Ishikawa (cell line): Measurements from ENCODE around the gene IFNG-AS1.

Experiments
- CEBPB ChIP-seq: IDR thresholded peaks from 2 replicates; pipeline ENCODE4 v1.6.1; 2012
- CREB1 ChIP-seq: IDR thresholded peaks from 2 replicates; pipeline ENCODE4 v1.6.1; 2012; ENCODE audit warnings: low read depth
- EGR1 ChIP-seq: IDR thresholded peaks from 2 replicates; pipeline ENCODE4 v1.6.1; 2012
- EP300 ChIP-seq: IDR thresholded peaks from 2 replicates; pipeline ENCODE4 v1.6.1; 2012; ENCODE audit warnings: borderline replicate concordance
- FOXM1 ChIP-seq: IDR thresholded peaks from 2 replicates; pipeline ENCODE4 v1.6.1; 2012; ENCODE audit warnings: low read depth, borderline replicate concordance
- MAX ChIP-seq: IDR thresholded peaks from 2 replicates; pipeline ENCODE4 v1.6.1; 2012
- NFIC ChIP-seq: IDR thresholded peaks from 2 replicates; pipeline ENCODE4 v1.6.1; 2012
- RAD21 ChIP-seq: IDR thresholded peaks from 2 replicates; pipeline ENCODE4 v1.6.1; 2012; ENCODE audit warnings: low read depth
- REST ChIP-seq: IDR thresholded peaks from 2 replicates; pipeline ENCODE4 v1.6.1; 2012; ENCODE audit warnings: low read depth, mild to moderate bottlenecking
- TAF1 ChIP-seq: IDR thresholded peaks from 2 replicates; pipeline ENCODE4 v1.6.1; 2012; ENCODE audit warnings: low read depth, mild to moderate bottlenecking
- TCF12 ChIP-seq: IDR thresholded peaks from 2 replicates; pipeline ENCODE4 v1.6.1; 2012; ENCODE audit warnings: low read depth
- TEAD4 ChIP-seq: IDR thresholded peaks from 2 replicates; pipeline ENCODE4 v1.6.1; 2012
- USF1 ChIP-seq: IDR thresholded peaks from 2 replicates; pipeline ENCODE4 v1.6.1; 2012
- YY1 ChIP-seq: IDR thresholded peaks from 2 replicates; pipeline ENCODE4 v1.6.1; 2012; ENCODE audit warnings: low read depth
- ZBTB7A ChIP-seq: IDR thresholded peaks from 2 replicates; pipeline ENCODE4 v1.6.1; 2012; ENCODE audit warnings: low read depth

IFNG-AS1 gene

GRCh38 chr12:68063900-68064590 is 74.8 kb downstream of the IFNG-AS1 start:
- no peak for TF ChIP-seq RAD21
- TF ChIP-seq CREB1: no peak
- TF ChIP-seq TCF12: no peak
- no peak for TF ChIP-seq USF1
- no peak for TF ChIP-seq EP300
- no peak for TF ChIP-seq REST
- TF ChIP-seq FOXM1: no peak
- TF ChIP-seq MAX: no peak
- TF ChIP-seq NFIC: no peak

GRCh38 chr12:68065163-68065562 is 75.9 kb downstream of the IFNG-AS1 start:
- TF ChIP-seq CEBPB (no peak), REST (no peak), TCF12 (no peak), EP300 (no peak), NFIC (no peak), FOXM1 (no peak), TEAD4 (no peak), CREB1 (no peak), MAX (no peak), EGR1 (no peak)

GRCh38 chr12:68065687-68066086 is 76.4 kb downstream of the IFNG-AS1 start:
- TF ChIP-seq ZBTB7A: no peak
- TF ChIP-seq TEAD4: no peak
- no peak for TF ChIP-seq FOXM1
- TF ChIP-seq REST: no peak

GRCh38 chr12:68067762-68068376 is 78.6 kb downstream of the IFNG-AS1 start:
- TF ChIP-seq TCF12: no peak
- 0 out of 2 replicates have a peak, but pooled peaks have one; percentile 21 for TF ChIP-seq TEAD4
- peak; percentile 58 for TF ChIP-seq RAD21

- no peak for TF ChIP-seq YY1
- no peak for TF ChIP-seq TAF1
- no peak for TF ChIP-seq NFIC
- no peak for TF ChIP-seq EGR1
- TF ChIP-seq USF1: no peak
- no peak for TF ChIP-seq REST
- TF ChIP-seq MAX: no peak
- no peak for TF ChIP-seq CEBPB
- TF ChIP-seq FOXM1: no peak
- TF ChIP-seq EP300: no peak
- TF ChIP-seq TEAD4: no peak
- TF ChIP-seq RAD21: no peak
- TF ChIP-seq CREB1: no peak
- TF ChIP-seq TCF12: no peak
- no peak for TF ChIP-seq ZBTB7A
These were observed 80.0 kb downstream of the IFNG-AS1 start for GRCh38 chr12:68069275-68069674.
